Measurements from ENCODE around the gene SLC4A5. TPM values are rescaled to one million over a fixed set of nuclear protein-coding genes. Genes with fewer than 3 reads are reported as not detected.

The SLC4A5 gene
- polyA plus RNA-seq, 2 of the 4 experiments (the other 2 are of a cell fraction): 0.50 to 1.1 TPM

DNA sequence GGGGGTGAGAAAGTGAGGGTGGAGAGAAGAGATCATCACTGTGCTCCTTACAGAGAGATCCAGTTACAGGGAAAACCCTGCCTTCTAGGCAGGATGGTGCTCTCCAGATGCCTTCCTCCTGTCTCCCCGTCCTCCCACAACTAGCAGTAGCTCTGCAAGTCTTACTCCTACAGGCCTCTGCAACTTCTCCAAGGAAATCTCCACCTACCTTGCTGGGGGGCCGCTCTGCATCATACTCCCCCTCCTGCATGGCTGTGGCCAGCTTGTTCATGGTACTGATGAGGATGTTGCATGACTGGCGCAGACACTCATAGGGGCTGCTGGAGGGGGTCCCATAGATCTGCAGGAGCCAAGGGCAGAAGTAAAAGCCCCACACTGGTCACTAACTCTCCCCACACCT, 22.8 kb upstream of the SLC4A5 start:
- FAIRE-seq (no peak), DNase-seq (ENCODE audit: low read depth in 1 of 2, low spot score in 1 of 2) (no peak), ATAC-seq (no peak)
- WGBS (ENCODE audit: missing lambda C conversion rate): 91% methylated on average over 3 of the region's 3 CpGs
- no peak overlapping the region for H3K27ac ChIP-seq
- no peak overlapping the region for H3K4me2 ChIP-seq
- H3K4me3 ChIP-seq: no peak overlapping the region
- H3K9me3 ChIP-seq: no peaks in the 10 kb centered on the region
- ChIA-PET POLR2A (no interaction called here), CTCF (interaction anchor here (0.7 to 7.0 kb wide), 8 partner anchors 8 to 117 kb away, joined by 3 to 30 read pairs (median 3); no protein-coding TSS in a partner anchor)
- H3K4me1 ChIP-seq: no peaks in the 10 kb centered on the region
- no peak for TF ChIP-seq RNF2 (IDR thresholded peaks at IDR 0.05; ENCODE audit: borderline replicate concordance, low read depth)
- no peak for TF ChIP-seq JUN (IDR thresholded peaks at IDR 0.05)
- no peak for TF ChIP-seq FOXS1 (CRISPR knock-in tag; IDR thresholded peaks at IDR 0.05)
- no peak for TF ChIP-seq NR3C1 (IDR thresholded peaks at IDR 0.05)
- TF ChIP-seq POLR2A (IDR thresholded peaks at IDR 0.05; ENCODE audit: low read length): no peak
- TF ChIP-seq SMC3 (IDR thresholded peaks at IDR 0.05): no peak
- TF ChIP-seq, protein P1, sequence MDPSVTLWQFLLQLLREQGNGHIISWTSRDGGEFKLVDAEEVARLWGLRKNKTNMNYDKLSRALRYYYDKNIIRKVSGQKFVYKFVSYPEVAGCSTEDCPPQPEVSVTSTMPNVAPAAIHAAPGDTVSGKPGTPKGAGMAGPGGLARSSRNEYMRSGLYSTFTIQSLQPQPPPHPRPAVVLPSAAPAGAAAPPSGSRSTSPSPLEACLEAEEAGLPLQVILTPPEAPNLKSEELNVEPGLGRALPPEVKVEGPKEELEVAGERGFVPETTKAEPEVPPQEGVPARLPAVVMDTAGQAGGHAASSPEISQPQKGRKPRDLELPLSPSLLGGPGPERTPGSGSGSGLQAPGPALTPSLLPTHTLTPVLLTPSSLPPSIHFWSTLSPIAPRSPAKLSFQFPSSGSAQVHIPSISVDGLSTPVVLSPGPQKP (IDR thresholded peaks at IDR 0.05; ENCODE audit: low read depth, low read length): no peak
- no peak for TF ChIP-seq NPAS2 (CRISPR knock-in tag; IDR thresholded peaks at IDR 0.05; ENCODE audit: borderline replicate concordance)
- no peak for TF ChIP-seq BHLHE40 (IDR thresholded peaks at IDR 0.05; ENCODE audit: low read depth, low read length)
- TF ChIP-seq, protein P2, sequence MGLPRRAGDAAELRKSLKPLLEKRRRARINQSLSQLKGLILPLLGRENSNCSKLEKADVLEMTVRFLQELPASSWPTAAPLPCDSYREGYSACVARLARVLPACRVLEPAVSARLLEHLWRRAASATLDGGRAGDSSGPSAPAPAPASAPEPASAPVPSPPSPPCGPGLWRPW (IDR thresholded peaks at IDR 0.05): no peak

DNA sequence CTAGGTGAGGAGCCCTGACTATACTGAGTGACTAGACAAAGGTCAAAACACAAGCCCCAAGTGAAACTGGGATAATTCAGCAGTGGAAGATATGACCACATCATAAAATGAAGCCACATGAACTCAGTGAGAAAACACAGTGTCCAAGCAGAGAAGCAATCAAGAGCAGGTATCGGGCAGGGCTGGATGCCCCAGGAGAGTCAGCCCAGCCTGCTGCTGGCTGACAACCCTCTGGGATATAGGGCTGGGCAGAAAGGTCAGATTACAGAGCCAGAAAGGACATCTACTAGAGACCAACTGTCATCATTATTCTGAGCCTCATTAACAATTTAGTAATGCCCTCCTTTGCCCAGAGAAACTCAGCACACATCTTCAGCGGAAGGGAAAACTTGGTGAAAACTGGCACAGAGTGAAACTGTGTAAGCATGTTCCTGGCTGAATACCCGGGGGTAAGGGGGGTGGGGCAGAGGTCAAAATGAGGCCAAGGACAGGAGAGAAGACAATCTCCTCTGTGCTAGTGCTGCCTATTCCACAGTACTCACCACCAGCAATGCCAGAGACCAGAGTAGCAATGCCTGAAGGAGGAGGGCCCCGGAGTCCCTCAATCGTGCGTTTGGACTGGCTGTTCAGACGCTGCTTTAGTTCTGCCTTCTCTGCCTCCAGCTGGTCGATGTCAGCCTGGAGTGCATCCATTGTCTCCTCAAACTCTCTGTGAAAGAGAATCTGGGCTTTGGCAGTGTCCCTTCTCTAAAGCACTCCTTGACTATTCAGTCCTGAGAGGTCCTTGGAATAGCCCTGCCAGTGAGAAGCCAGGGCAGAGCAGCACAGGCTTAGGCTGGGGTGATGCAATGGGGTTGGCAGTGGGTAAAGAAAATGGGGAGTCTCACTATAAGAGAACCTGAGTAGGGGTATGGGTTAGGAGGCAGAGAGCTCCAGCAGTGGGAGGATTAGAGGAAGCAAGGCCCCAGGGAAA, 21.6 kb upstream of the SLC4A5 start:
- TF ChIP-seq KDM1A (IDR thresholded peaks at IDR 0.05; ENCODE audit: low read depth): no peak
- no peak for TF ChIP-seq RFX5 (IDR thresholded peaks at IDR 0.05)
- TF ChIP-seq RARB (CRISPR knock-in tag; IDR thresholded peaks at IDR 0.05): no peak
- TF ChIP-seq EP300 (IDR thresholded peaks at IDR 0.05): no peak
- TF ChIP-seq, protein P3, sequence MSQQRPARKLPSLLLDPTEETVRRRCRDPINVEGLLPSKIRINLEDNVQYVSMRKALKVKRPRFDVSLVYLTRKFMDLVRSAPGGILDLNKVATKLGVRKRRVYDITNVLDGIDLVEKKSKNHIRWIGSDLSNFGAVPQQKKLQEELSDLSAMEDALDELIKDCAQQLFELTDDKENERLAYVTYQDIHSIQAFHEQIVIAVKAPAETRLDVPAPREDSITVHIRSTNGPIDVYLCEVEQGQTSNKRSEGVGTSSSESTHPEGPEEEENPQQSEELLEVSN (IDR thresholded peaks at IDR 0.05; ENCODE audit: borderline replicate concordance, low read depth): no peak
- TF ChIP-seq, protein P4, sequence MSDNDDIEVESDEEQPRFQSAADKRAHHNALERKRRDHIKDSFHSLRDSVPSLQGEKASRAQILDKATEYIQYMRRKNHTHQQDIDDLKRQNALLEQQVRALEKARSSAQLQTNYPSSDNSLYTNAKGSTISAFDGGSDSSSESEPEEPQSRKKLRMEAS (IDR thresholded peaks at IDR 0.05): no peak
- no peak for TF ChIP-seq NFE2L2 (conservative IDR thresholded peaks at IDR 0.05; ENCODE audit: low read length)
- no peak for TF ChIP-seq MAFK (IDR thresholded peaks at IDR 0.05; ENCODE audit: partially characterized antibody)
- no peak for TF ChIP-seq HDAC2 (IDR thresholded peaks at IDR 0.05)
- no peak for TF ChIP-seq CEBPB (IDR thresholded peaks at IDR 0.05)
- FAIRE-seq (no peak), ATAC-seq (no peak; a peak in 1 of 6 replicates), DNase-seq (ENCODE audit: low read depth in 1 of 2, low spot score in 1 of 2) (no peak)
- POLR2A ChIA-PET: no interaction called here
- Histone ChIP-seq H3K27ac (no peak overlapping the region), H3K4me1 (no peaks in the 10 kb centered on the region), H3K4me2 (no peak overlapping the region), H3K9me3 (no peaks in the 10 kb centered on the region), H3K4me3 (no peak overlapping the region)
- CTCF ChIA-PET: interaction anchor here (1.2 to 7.0 kb wide), 5 partner anchors 27 to 115 kb away, joined by 3 to 30 read pairs (median 6); no protein-coding TSS in a partner anchor
- WGBS (ENCODE audit: missing lambda C conversion rate): 89% methylated on average over 8 of the region's 8 CpGs

DNA sequence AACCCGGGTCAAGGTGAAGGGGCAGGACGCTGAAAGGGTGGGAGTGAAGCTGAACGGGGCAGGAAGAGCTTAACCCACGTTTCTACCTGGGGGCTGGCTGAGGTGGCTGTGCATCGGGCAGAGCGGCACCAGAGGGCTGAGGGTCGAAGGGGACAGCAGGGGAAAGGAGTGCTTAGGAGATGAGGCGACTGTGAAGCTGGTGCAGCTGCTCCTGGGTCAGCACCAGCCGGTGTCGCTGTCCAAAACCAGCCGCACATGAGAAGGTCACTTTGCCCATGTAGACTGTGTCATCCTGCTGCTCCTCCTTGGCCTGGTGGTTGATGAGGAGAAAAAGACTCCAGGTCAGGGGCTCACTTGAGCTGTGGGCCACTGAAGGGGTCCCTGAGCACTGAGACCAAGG, 18.1 kb upstream of the SLC4A5 start:
- DNase-seq (ENCODE audit: low read depth in 1 of 2, low spot score in 1 of 2) (no peak), ATAC-seq (no peak), FAIRE-seq (no peak)
- Histone ChIP-seq H3K4me2 (no peak overlapping the region), H3K9me3 (no peaks in the 10 kb centered on the region), H3K4me1 (no peaks in the 10 kb centered on the region), H3K27ac (no peak overlapping the region), H3K4me3 (no peak overlapping the region)
- WGBS (ENCODE audit: missing lambda C conversion rate): 89% methylated on average over 11 of the region's 11 CpGs
- POLR2A ChIA-PET: no interaction called here
- CTCF ChIA-PET: interaction anchor here (0.6 to 1.8 kb wide), 6 partner anchors 9 to 112 kb away, joined by 3 to 8 read pairs (median 6); no protein-coding TSS in a partner anchor
- TF ChIP-seq SMC3 (IDR thresholded peaks at IDR 0.05) (no peak), CHD2 (IDR thresholded peaks at IDR 0.05; ENCODE audit: low read length, partially characterized antibody) (no peak), TP53 (CRISPR knock-in tag; IDR thresholded peaks at IDR 0.05) (no peak), ZNF302 (CRISPR knock-in tag; IDR thresholded peaks at IDR 0.05) (no peak), HEYL (CRISPR knock-in tag; IDR thresholded peaks at IDR 0.05) (no peak), FOSL2 (IDR thresholded peaks at IDR 0.05) (no peak), FOSL2 (CRISPR knock-in tag; IDR thresholded peaks at IDR 0.05) (no peak), SREBF2 (IDR thresholded peaks at IDR 0.05) (no peak), CBX2 (IDR thresholded peaks at IDR 0.05; ENCODE audit: borderline replicate concordance, low read depth) (no peak)
- TF ChIP-seq, protein P5, sequence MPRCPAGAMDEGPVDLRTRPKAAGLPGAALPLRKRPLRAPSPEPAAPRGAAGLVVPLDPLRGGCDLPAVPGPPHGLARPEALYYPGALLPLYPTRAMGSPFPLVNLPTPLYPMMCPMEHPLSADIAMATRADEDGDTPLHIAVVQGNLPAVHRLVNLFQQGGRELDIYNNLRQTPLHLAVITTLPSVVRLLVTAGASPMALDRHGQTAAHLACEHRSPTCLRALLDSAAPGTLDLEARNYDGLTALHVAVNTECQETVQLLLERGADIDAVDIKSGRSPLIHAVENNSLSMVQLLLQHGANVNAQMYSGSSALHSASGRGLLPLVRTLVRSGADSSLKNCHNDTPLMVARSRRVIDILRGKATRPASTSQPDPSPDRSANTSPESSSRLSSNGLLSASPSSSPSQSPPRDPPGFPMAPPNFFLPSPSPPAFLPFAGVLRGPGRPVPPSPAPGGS (IDR thresholded peaks at IDR 0.05): no peak
- TF ChIP-seq, protein P6, sequence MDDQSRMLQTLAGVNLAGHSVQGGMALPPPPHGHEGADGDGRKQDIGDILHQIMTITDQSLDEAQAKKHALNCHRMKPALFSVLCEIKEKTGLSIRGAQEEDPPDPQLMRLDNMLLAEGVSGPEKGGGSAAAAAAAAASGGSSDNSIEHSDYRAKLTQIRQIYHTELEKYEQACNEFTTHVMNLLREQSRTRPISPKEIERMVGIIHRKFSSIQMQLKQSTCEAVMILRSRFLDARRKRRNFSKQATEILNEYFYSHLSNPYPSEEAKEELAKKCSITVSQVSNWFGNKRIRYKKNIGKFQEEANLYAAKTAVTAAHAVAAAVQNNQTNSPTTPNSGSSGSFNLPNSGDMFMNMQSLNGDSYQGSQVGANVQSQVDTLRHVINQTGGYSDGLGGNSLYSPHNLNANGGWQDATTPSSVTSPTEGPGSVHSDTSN (IDR thresholded peaks at IDR 0.05): no peak
- TF ChIP-seq, protein P7, sequence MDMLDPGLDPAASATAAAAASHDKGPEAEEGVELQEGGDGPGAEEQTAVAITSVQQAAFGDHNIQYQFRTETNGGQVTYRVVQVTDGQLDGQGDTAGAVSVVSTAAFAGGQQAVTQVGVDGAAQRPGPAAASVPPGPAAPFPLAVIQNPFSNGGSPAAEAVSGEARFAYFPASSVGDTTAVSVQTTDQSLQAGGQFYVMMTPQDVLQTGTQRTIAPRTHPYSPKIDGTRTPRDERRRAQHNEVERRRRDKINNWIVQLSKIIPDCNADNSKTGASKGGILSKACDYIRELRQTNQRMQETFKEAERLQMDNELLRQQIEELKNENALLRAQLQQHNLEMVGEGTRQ (IDR thresholded peaks at IDR 0.05): no peak

Measured in A549 (cell line).